Fibroblast of lung (primary cell): ENCODE measurements around the gene CFAP100. TPM values are rescaled to one million over a fixed set of nuclear protein-coding genes. Genes with fewer than 3 reads are reported as not detected.

Experiments
- DNase-seq, 2 donors: peaks; one replicate each; pipeline versions ENCODE4 v3.0.0 to v3.0.0-alpha.2; 2010; ENCODE audit warnings: low read depth in 2 of 2
- H2AFZ ChIP-seq: 2 replicates; pipeline ENCODE4 v1.5.1; 2012; ENCODE audit warnings: low read length, control low read depth, inconsistent platforms
- H3K27ac ChIP-seq: 2 replicates; pipeline ENCODE4 v1.5.1; 2011; ENCODE audit warnings: low read length, control low read depth; ENCODE audit not compliant: insufficient read depth
- H3K27me3 ChIP-seq: 2 replicates; pipeline ENCODE4 v1.5.1; 2011; ENCODE audit warnings: mild to moderate bottlenecking, low read length; ENCODE audit not compliant: control insufficient read depth, insufficient read depth
- H3K36me3 ChIP-seq: 2 replicates; pipeline ENCODE4 v1.5.1; 2011; ENCODE audit warnings: low read length; ENCODE audit not compliant: control insufficient read depth, insufficient read depth
- H3K4me1 ChIP-seq: 2 replicates; pipeline ENCODE4 v1.5.1; 2011; ENCODE audit warnings: low read length; ENCODE audit not compliant: control insufficient read depth, insufficient read depth; ENCODE audit errors: extremely low read depth
- H3K4me2 ChIP-seq: 2 replicates; pipeline ENCODE4 v1.5.1; 2011; ENCODE audit warnings: low read length, control low read depth; ENCODE audit not compliant: insufficient read depth; ENCODE audit errors: extremely low read depth
- H3K4me3 ChIP-seq, 4 experiments: fragments of 200-600 bp in 1 of 4; sonication (generic) in 1 of 4; replicated peaks in 1 of 4; 2 replicates each; pipeline ENCODE4 v1.5.1; 2011 to 2016; ENCODE audit warnings: low read length in 4 of 4, low read depth in 3 of 4, mild to moderate bottlenecking in 3 of 4, control low read depth in 2 of 4, inconsistent platforms in 1 of 4, mixed read lengths in 1 of 4; ENCODE audit not compliant: insufficient read depth in 1 of 4; ENCODE audit errors: control extremely low read depth in 1 of 4
- H3K79me2 ChIP-seq: 2 replicates; pipeline ENCODE4 v1.5.1; 2012; ENCODE audit warnings: mild to moderate bottlenecking, low read length, inconsistent platforms; ENCODE audit not compliant: control insufficient read depth, insufficient read depth
- H3K9ac ChIP-seq: 2 replicates; pipeline ENCODE4 v1.5.1; 2011; ENCODE audit warnings: mild to moderate bottlenecking, low read length, control low read depth; ENCODE audit not compliant: insufficient read depth
- H3K9me3 ChIP-seq: 2 replicates; pipeline ENCODE4 v1.5.1; 2012; ENCODE audit warnings: low read depth, low read length; ENCODE audit not compliant: control insufficient read depth, insufficient read depth
- H4K20me1 ChIP-seq: 2 replicates; pipeline ENCODE4 v1.5.1; 2011; ENCODE audit warnings: low read length; ENCODE audit not compliant: control insufficient read depth, insufficient read depth; ENCODE audit errors: extremely low read depth
- CTCF ChIP-seq, 2 donors: IDR thresholded peaks in 1 of 2; conservative IDR thresholded peaks in 1 of 2; 1 replicate in 1 of 2; 2 replicates in 1 of 2; pipeline ENCODE4 v1.5.1; 2011 to 2012; ENCODE audit warnings: low read length in 2 of 2, control low read depth in 1 of 2, inconsistent platforms in 1 of 2, low read depth in 1 of 2, mild to moderate bottlenecking in 1 of 2
- EZH2 ChIP-seq: IDR thresholded peaks from 2 replicates; pipeline ENCODE4 v1.5.1; 2012; ENCODE audit warnings: low read length, control low read depth, mild to moderate bottlenecking; ENCODE audit errors: missing control alignments
- polyA plus RNA-seq, 2 donors: library from polyadenylated mRNA; depleted of rRNA in 1 of 2; stranded (reverse) in 1 of 2; unstranded in 1 of 2; fragments of >200 nt; gene quantifications; 2 replicates each; pipeline ENCODE4 v1.2.1, GENCODE V29; 2011 to 2012; ENCODE audit warnings: missing spikeins in 1 of 2
- total RNA-seq: library from RNA; depleted of rRNA; stranded (reverse); fragments of >200 nt; gene quantifications from 2 replicates; pipeline ENCODE4 v1.2.1, GENCODE V29; 2014

CFAP100 gene
- total and polyA plus RNA-seq, 2 donors (not counting 1 experiment from before 2014, with no cell fraction given): not detected

- H3K4me2 ChIP-seq: no peak overlapping the region
- no peak overlapping the region for H3K27ac ChIP-seq
- no peaks in the 10 kb centered on the region for H3K79me2 ChIP-seq
- peaks cover 9% of the 10 kb centered on the region for H3K27me3 ChIP-seq
- no peaks in the 10 kb centered on the region for H4K20me1 ChIP-seq
- no peak overlapping the region for H2AFZ ChIP-seq
- no peak overlapping the region for H3K4me3 ChIP-seq
- no peak overlapping the region for H3K9ac ChIP-seq
- no peaks in the 10 kb centered on the region for H3K4me1 ChIP-seq
- TF ChIP-seq CTCF (conservative IDR thresholded peaks at IDR 0.05 in 1 of 2, IDR thresholded peaks at IDR 0.05 in 1 of 2; ENCODE audit: low read depth in 1 of 2, low read length in 2 of 2) (no peak), EZH2 (no peak)
- no peak for DNase-seq
- no peaks in the 10 kb centered on the region for H3K36me3 ChIP-seq
- no peaks in the 10 kb centered on the region for H3K9me3 ChIP-seq
These were observed 91.2 kb downstream of the CFAP100 start for GRCh38 chr3:126485956-126486355.

Other genes with a start within 250 kb of the CFAP100 start
- not detected in 2 replicates for gene ALDH1L1, start 214.3 kb upstream of the CFAP100 start, total RNA-seq
- gene ALDH1L1, start 214.3 kb upstream of the CFAP100 start, polyA plus RNA-seq: not detected in 2 replicates
- gene KLF15, start 37.5 kb upstream of the CFAP100 start, total RNA-seq: 4.1 and 6.4 TPM in 2 replicates
- gene KLF15, start 37.5 kb upstream of the CFAP100 start, polyA plus RNA-seq: 0.15 and 1.0 TPM in 2 replicates
- gene ZXDC, start 81.0 kb downstream of the CFAP100 start, total RNA-seq: 16.4 and 17.8 TPM in 2 replicates
- 5.9 and 6.2 TPM in 2 replicates for gene ZXDC, start 81.0 kb downstream of the CFAP100 start, polyA plus RNA-seq
- gene UROC1, start 122.9 kb downstream of the CFAP100 start, total RNA-seq: not detected in 2 replicates
- not detected in 2 replicates for gene UROC1, start 122.9 kb downstream of the CFAP100 start, polyA plus RNA-seq
- under 0.01 TPM in 2 replicates for gene CHST13, start 129.2 kb downstream of the CFAP100 start, total RNA-seq
- gene CHST13, start 129.2 kb downstream of the CFAP100 start, polyA plus RNA-seq: not detected in 2 replicates
- gene C3orf22, start 164.0 kb downstream of the CFAP100 start, total RNA-seq: not detected in 2 replicates
- not detected in 2 replicates for gene C3orf22, start 164.0 kb downstream of the CFAP100 start, polyA plus RNA-seq